Measurements from ENCODE around the gene MXD3.

MXD3 gene

GRCh38 chr5:177288191-177288590 lies 23.5 kb downstream of the MXD3 start:
- H3K4me3 ChIP-seq, result no peak overlapping the region
- H3K27ac ChIP-seq, result no peak overlapping the region
- DNase-seq (ENCODE audit: low spot score), result no peak
- no peak for TF ChIP-seq CTCF (IDR thresholded peaks at IDR 0.05)

- TF ChIP-seq CTCF (IDR thresholded peaks at IDR 0.05), result no peak
- Histone ChIP-seq H3K27ac (no peak overlapping the region), H3K4me3 (no peak overlapping the region)
- DNase-seq (ENCODE audit: low spot score), result no peak
These were observed 34.8 kb downstream of the MXD3 start for GRCh38 chr5:177276886-177277285.

GRCh38 chr5:177275883-177276282 lies 35.8 kb downstream of the MXD3 start:
- no peak for DNase-seq (ENCODE audit: low spot score)
- TF ChIP-seq CTCF (IDR thresholded peaks at IDR 0.05), result no peak
- Histone ChIP-seq H3K4me3 (no peak overlapping the region), H3K27ac (no peak overlapping the region)

- TF ChIP-seq CTCF (IDR thresholded peaks at IDR 0.05), result no peak
- Histone ChIP-seq H3K27ac (no peak overlapping the region), H3K4me3 (no peak overlapping the region)
- no peak for DNase-seq (ENCODE audit: low spot score)
These were observed 40.6 kb downstream of the MXD3 start for GRCh38 chr5:177271113-177271512.

- Histone ChIP-seq H3K4me3 (no peak overlapping the region), H3K27ac (no peak overlapping the region)
- DNase-seq (ENCODE audit: low spot score), result no peak
- TF ChIP-seq CTCF (IDR thresholded peaks at IDR 0.05), result no peak
These were observed 41.0 kb downstream of the MXD3 start for GRCh38 chr5:177270653-177271052.

GRCh38 chr5:177269976-177270375 lies 41.7 kb downstream of the MXD3 start:
- no peak overlapping the region for H3K4me3 ChIP-seq
- DNase-seq (ENCODE audit: low spot score), result no peak
- no peak for TF ChIP-seq CTCF (IDR thresholded peaks at IDR 0.05)
- H3K27ac ChIP-seq, result no peak overlapping the region

GRCh38 chr5:177269232-177269895 lies 42.3 kb downstream of the MXD3 start:
- no peak for DNase-seq (ENCODE audit: low spot score)
- TF ChIP-seq CTCF (IDR thresholded peaks at IDR 0.05), result no peak
- H3K4me3 ChIP-seq, result no peak overlapping the region
- H3K27ac ChIP-seq, result no peak overlapping the region

Data from coronary artery (tissue), 2 donors.